C4-2B (cell line): ENCODE results near the gene SCN8A.

ENCODE experiments used
- ZFX ChIP-seq: fragments of 450-650 bp; IDR thresholded peaks from 2 replicates; pipeline ENCODE4 v1.6.1; 2017
- TF ChIP-seq, protein P1 (sequence below): fragments of 450-650 bp; conservative IDR thresholded peaks from 2 replicates; pipeline ENCODE4 v1.5.1; 2017; ENCODE audit warnings: mild to moderate bottlenecking

DNA sequence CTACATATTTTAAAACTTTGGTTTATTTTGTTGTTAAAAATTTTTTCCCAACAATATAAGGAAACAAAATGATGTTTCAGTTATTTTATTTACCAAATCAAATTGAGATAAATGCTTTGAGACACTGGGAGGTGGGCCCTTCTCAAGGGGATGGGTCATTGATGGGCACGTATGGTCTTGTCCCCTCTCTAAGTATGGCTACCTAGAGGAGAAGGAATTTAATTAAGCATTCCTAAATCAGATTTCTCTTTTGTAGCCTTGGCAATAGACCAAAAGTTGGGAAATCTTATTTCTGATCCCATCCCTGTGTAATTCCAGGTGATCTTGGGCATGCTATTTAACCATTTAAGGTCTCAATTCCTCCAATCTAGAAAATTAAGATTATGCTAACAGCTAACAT is 79.0 kb downstream of the SCN8A start:
- TF ChIP-seq, protein P1, sequence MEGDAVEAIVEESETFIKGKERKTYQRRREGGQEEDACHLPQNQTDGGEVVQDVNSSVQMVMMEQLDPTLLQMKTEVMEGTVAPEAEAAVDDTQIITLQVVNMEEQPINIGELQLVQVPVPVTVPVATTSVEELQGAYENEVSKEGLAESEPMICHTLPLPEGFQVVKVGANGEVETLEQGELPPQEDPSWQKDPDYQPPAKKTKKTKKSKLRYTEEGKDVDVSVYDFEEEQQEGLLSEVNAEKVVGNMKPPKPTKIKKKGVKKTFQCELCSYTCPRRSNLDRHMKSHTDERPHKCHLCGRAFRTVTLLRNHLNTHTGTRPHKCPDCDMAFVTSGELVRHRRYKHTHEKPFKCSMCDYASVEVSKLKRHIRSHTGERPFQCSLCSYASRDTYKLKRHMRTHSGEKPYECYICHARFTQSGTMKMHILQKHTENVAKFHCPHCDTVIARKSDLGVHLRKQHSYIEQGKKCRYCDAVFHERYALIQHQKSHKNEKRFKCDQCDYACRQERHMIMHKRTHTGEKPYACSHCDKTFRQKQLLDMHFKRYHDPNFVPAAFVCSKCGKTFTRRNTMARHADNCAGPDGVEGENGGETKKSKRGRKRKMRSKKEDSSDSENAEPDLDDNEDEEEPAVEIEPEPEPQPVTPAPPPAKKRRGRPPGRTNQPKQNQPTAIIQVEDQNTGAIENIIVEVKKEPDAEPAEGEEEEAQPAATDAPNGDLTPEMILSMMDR = no peak
- TF ChIP-seq ZFX = no peak
